Measurements from ENCODE around the gene OR5A2.

DNA sequence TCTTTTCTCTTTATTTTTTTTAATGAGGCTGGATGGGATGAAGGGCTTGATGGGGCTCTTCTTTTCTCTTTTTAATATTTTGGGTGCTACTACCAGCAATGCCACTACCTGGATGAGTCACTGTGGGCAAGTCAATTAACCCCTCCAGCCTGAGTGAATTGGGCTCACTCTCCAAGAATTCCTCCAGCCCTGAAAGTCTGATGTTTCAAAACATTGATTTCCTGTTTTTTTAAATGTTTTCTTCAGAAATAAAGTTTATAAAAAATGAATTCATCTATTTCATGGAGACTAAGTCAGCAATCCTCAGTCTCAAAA, 812 bp upstream of the OR5A2 start:
- TF ChIP-seq, protein P1, sequence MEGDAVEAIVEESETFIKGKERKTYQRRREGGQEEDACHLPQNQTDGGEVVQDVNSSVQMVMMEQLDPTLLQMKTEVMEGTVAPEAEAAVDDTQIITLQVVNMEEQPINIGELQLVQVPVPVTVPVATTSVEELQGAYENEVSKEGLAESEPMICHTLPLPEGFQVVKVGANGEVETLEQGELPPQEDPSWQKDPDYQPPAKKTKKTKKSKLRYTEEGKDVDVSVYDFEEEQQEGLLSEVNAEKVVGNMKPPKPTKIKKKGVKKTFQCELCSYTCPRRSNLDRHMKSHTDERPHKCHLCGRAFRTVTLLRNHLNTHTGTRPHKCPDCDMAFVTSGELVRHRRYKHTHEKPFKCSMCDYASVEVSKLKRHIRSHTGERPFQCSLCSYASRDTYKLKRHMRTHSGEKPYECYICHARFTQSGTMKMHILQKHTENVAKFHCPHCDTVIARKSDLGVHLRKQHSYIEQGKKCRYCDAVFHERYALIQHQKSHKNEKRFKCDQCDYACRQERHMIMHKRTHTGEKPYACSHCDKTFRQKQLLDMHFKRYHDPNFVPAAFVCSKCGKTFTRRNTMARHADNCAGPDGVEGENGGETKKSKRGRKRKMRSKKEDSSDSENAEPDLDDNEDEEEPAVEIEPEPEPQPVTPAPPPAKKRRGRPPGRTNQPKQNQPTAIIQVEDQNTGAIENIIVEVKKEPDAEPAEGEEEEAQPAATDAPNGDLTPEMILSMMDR (IDR thresholded peaks at IDR 0.05) = no peak
- TF ChIP-seq POLR2A (IDR thresholded peaks at IDR 0.05) (no peak), POLR2AphosphoS5 (IDR thresholded peaks at IDR 0.05; ENCODE audit: insufficient read depth in 1 of 2, low read depth in 1 of 2) (no peak)

Measured in vagina (tissue), 2 donors.